GM21381 (cell line): ENCODE data around the gene PLD6.

Experiments
- ATAC-seq: cut with Tn5 transposase; IDR thresholded peaks from one replicate; pipeline ENCODE4 v1.9.1; 2021; ENCODE audit warnings: mild to moderate bottlenecking, moderate library complexity; ENCODE audit not compliant: unreplicated experiment

The PLD6 gene

GRCh38 chr17:17157041-17157440 lies 49.1 kb downstream of the PLD6 start:
- no peak for ATAC-seq

DNA sequence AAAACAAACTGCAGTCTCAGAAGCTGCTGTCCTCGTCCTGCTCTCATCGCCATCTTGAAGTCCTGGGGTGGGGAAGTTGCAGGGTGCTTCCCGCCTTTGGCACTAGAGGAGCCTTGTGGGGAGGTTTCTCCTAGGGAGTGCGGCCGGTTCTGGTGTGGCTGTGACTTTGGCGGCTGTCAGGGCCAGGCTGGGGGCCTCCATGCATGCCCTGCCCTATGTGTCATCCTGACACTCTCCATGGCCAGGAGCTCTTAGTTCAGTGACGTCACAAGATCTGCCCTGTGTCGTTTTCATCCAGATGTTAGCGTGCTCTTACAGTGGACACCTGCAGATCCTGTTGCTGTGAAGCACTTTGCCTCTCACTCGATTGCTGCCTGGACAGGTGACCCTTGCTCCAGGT lies 49.6 kb downstream of the PLD6 start:
- ATAC-seq, result no peak

DNA sequence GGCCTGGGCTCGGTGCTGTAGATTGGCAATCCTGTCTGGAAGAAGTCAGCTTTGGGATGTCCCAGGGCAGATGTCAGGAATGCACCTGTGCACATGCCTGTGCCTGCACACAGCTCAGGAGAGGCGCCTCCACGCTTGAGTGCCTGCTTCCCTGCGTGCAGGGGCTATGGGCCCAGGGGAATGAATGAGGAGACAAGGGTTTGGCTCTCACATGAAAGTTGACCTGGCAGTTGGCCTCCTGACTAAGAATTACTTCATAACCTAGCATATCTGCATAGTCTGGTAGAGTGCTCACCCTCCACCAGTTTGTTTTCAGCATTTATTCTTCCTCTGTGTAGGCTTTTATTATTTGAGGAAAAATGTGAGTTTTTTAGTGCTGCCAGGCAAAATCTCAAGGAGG lies 50.0 kb downstream of the PLD6 start:
- ATAC-seq, result no peak

- no peak for ATAC-seq
Observed at GRCh38 chr17:17155568-17155967, 50.6 kb downstream of the PLD6 start.

- ATAC-seq, result no peak
Observed at GRCh38 chr17:17154981-17155380, 51.2 kb downstream of the PLD6 start.

DNA sequence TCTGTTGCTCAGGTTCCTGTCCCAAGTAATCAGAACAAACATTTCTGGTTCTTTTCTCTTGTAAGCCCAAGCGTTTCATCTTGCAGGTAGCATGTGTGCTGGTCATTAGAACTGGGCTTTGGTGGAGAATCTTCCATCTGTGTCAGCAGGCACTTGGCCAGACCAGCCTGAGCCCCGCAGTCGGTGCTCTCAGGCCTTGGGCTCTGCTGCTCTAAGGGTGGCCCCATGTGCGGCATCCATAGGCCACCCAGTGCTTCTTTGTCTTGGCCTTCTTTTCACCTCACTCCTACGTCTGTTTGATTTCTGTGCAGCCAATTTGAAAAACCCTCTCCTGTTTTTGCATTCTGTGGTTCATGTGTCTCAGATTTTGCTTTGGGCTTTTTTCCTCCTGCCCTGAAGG lies 51.6 kb downstream of the PLD6 start:
- no peak for ATAC-seq

DNA sequence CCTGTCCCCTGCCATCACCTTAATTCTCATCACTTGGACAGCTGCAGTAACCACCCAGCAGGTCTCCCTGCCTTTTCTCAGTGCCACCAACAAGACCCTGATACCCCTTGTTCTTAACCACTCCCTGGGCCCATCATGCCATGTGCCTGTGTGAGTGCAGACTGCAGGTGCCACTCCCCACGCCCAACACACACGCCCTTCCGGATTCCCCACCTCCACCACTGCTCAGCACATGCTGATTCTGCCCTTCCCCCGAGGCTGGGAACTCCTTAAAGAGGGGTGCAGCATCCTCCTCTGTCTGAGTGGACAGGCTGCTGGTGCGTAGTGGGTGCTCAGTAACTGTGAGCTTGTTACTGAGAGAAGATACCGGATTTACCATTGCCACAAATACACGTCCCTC lies 52.4 kb downstream of the PLD6 start:
- no peak for ATAC-seq

DNA sequence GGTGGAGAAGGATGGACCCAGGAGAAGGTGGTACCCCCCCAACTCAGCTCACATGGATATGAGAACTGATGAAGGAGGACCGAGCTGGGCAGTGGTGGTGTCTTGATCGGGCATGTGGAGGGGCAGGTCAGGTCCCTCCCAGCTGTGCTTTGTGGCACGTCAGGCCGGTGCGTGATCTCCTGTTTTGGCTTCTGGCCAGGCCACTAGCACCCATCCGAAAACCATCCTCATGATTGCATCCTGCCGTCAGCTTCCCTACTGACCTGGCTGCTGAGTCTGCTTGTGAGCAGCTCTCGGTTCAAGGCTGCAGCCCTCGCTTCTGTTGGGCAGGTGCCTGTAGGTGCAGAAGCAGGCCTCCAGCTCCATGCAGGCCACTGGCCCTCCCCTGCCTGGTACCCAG lies 53.1 kb downstream of the PLD6 start:
- ATAC-seq, result no peak

GRCh38 chr17:17152385-17152784 lies 53.7 kb downstream of the PLD6 start:
- no peak for ATAC-seq

GRCh38 chr17:17151962-17152361 lies 54.2 kb downstream of the PLD6 start:
- no peak for ATAC-seq

- ATAC-seq, result no peak
Observed at GRCh38 chr17:17151541-17151940, 54.6 kb downstream of the PLD6 start.

GRCh38 chr17:17151055-17151454 lies 55.1 kb downstream of the PLD6 start:
- ATAC-seq, result no peak
